ENCODE measurements around the gene UPK2.

DNA sequence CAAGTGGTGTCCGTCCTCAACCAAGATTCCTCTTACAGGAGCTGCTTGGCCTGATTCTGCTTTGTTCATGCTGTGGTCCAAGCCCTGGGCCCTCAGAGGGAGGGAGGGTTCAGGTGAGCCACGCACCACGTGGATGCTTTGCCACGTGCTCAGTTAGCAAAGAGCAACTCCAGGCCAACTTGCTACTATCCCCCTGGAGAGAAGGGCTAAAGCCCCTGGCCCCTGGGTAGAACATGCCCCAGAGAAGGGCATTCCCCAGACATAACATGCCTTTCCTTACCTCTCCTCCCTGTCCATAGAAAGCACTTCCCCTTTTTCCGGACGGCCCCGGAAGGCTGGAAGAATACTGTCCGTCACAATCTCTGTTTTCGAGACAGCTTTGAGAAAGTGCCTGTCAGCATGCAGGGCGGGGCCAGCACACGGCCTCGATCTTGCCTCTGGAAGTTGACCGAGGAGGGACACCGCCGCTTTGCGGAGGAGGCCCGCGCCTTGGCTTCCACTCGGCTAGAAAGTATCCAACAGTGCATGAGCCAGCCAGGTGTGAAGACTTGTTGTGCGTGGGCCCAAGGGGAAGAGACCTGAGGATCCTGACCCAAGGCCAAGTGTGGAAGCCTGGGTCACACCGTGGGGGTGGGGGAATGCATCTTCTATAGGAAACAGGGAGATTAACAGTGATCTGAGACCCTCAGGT, 24.2 kb downstream of the UPK2 start:
- TF ChIP-seq, protein P1, sequence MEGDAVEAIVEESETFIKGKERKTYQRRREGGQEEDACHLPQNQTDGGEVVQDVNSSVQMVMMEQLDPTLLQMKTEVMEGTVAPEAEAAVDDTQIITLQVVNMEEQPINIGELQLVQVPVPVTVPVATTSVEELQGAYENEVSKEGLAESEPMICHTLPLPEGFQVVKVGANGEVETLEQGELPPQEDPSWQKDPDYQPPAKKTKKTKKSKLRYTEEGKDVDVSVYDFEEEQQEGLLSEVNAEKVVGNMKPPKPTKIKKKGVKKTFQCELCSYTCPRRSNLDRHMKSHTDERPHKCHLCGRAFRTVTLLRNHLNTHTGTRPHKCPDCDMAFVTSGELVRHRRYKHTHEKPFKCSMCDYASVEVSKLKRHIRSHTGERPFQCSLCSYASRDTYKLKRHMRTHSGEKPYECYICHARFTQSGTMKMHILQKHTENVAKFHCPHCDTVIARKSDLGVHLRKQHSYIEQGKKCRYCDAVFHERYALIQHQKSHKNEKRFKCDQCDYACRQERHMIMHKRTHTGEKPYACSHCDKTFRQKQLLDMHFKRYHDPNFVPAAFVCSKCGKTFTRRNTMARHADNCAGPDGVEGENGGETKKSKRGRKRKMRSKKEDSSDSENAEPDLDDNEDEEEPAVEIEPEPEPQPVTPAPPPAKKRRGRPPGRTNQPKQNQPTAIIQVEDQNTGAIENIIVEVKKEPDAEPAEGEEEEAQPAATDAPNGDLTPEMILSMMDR (IDR thresholded peaks at IDR 0.05): no peak
- TF ChIP-seq TAF1 (IDR thresholded peaks at IDR 0.05; ENCODE audit: borderline replicate concordance, low read depth, low read length): no peak
- TF ChIP-seq, protein P2, sequence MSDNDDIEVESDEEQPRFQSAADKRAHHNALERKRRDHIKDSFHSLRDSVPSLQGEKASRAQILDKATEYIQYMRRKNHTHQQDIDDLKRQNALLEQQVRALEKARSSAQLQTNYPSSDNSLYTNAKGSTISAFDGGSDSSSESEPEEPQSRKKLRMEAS (IDR thresholded peaks at IDR 0.05; ENCODE audit: low read depth): no peak
- TF ChIP-seq YY1 (IDR thresholded peaks at IDR 0.05; ENCODE audit: low read depth): no peak
- TF ChIP-seq NRF1 (IDR thresholded peaks at IDR 0.05; ENCODE audit: low read depth, low read length): no peak
- no peak for TF ChIP-seq GABPA (IDR thresholded peaks at IDR 0.05; ENCODE audit: low read depth)
- no peak for TF ChIP-seq POLR2AphosphoS5 (IDR thresholded peaks at IDR 0.05; ENCODE audit: low read depth, low read length)
- TF ChIP-seq, protein P3, sequence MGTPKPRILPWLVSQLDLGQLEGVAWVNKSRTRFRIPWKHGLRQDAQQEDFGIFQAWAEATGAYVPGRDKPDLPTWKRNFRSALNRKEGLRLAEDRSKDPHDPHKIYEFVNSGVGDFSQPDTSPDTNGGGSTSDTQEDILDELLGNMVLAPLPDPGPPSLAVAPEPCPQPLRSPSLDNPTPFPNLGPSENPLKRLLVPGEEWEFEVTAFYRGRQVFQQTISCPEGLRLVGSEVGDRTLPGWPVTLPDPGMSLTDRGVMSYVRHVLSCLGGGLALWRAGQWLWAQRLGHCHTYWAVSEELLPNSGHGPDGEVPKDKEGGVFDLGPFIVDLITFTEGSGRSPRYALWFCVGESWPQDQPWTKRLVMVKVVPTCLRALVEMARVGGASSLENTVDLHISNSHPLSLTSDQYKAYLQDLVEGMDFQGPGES (IDR thresholded peaks at IDR 0.05; ENCODE audit: low read depth, low read length): no peak
- TF ChIP-seq RFX5 (IDR thresholded peaks at IDR 0.05; ENCODE audit: low read length): no peak
- TF ChIP-seq, protein P4, sequence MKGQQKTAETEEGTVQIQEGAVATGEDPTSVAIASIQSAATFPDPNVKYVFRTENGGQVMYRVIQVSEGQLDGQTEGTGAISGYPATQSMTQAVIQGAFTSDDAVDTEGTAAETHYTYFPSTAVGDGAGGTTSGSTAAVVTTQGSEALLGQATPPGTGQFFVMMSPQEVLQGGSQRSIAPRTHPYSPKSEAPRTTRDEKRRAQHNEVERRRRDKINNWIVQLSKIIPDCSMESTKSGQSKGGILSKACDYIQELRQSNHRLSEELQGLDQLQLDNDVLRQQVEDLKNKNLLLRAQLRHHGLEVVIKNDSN (IDR thresholded peaks at IDR 0.05; ENCODE audit: borderline replicate concordance, low read depth): no peak
